ENCODE data around the gene PSAT1.

PSAT1 gene

GRCh38 chr9:78294290-78295176 is 2.4 kb upstream of the PSAT1 start:
- no peak for FAIRE-seq

- no peak for FAIRE-seq
Observed at GRCh38 chr9:78295177-78295575, 1.7 kb upstream of the PSAT1 start.

- FAIRE-seq: no peak
Observed at GRCh38 chr9:78295731-78296130, 1.2 kb upstream of the PSAT1 start.

- no peak for FAIRE-seq
Observed at GRCh38 chr9:78296201-78296892, 578 bp upstream of the PSAT1 start.

- FAIRE-seq: no peak
Observed at GRCh38 chr9:78297672-78297961, 692 bp downstream of the PSAT1 start.

GRCh38 chr9:78298046-78298765 is 1.3 kb downstream of the PSAT1 start:
- no peak for FAIRE-seq

- FAIRE-seq: no peak
Observed at GRCh38 chr9:78300209-78300608, 3.3 kb downstream of the PSAT1 start.

GRCh38 chr9:78301466-78301865 is 4.5 kb downstream of the PSAT1 start:
- FAIRE-seq: no peak

GRCh38 chr9:78303377-78304062 is 6.6 kb downstream of the PSAT1 start:
- no peak for FAIRE-seq

- no peak for FAIRE-seq
Observed at GRCh38 chr9:78304357-78304756, 7.4 kb downstream of the PSAT1 start.

GRCh38 chr9:78306222-78307076 is 9.5 kb downstream of the PSAT1 start:
- no peak for FAIRE-seq

- no peak for FAIRE-seq
Observed at GRCh38 chr9:78307360-78307759, 10.4 kb downstream of the PSAT1 start.

GRCh38 chr9:78309066-78309465 is 12.1 kb downstream of the PSAT1 start:
- no peak for FAIRE-seq

- FAIRE-seq: no peak
Observed at GRCh38 chr9:78311075-78311474, 14.2 kb downstream of the PSAT1 start.

GRCh38 chr9:78311886-78312524 is 15.1 kb downstream of the PSAT1 start:
- FAIRE-seq: no peak

GRCh38 chr9:78314550-78314949 is 17.6 kb downstream of the PSAT1 start:
- no peak for FAIRE-seq

GRCh38 chr9:78314953-78315870 is 18.3 kb downstream of the PSAT1 start:
- FAIRE-seq: no peak

GRCh38 chr9:78316166-78316892 is 19.4 kb downstream of the PSAT1 start:
- FAIRE-seq: no peak

- FAIRE-seq: no peak
Observed at GRCh38 chr9:78319197-78320029, 22.5 kb downstream of the PSAT1 start.

All from TTC549 (cell line).